Lower leg skin (tissue), 3 donors: ENCODE results near the gene TRMT11.

Experiments used
- CTCF ChIP-seq, 3 donors: fragments of 450-650 bp; IDR thresholded peaks; one replicate each; pipeline ENCODE4 v1.5.1; 2016; ENCODE audit warnings: antibody characterized with exemption in 3 of 3, mild to moderate bottlenecking in 3 of 3, moderate library complexity in 2 of 3
- POLR2A ChIP-seq, 2 donors: fragments of 450-650 bp; IDR thresholded peaks; one replicate each; pipeline ENCODE4 v1.6.1; 2016 to 2017; ENCODE audit warnings: antibody characterized with exemption in 2 of 2, mild to moderate bottlenecking in 1 of 2, moderate library complexity in 1 of 2

- no peak for TF ChIP-seq CTCF (IDR thresholded peaks at IDR 0.05)
- no peak for TF ChIP-seq POLR2A (IDR thresholded peaks at IDR 0.05)
These were observed 43.7 kb downstream of the TRMT11 start for GRCh38 chr6:126030045-126030444.
